Loucy (cell line): ENCODE measurements around the gene ITGB8.

ENCODE experiments used
- H2AFZ ChIP-seq: fragments of 200-600 bp; sonication (generic); 2 replicates; pipeline ENCODE4 v1.6.0; 2016; ENCODE audit warnings: antibody characterized with exemption, mild to moderate bottlenecking, low read length, moderate library complexity
- H3F3A ChIP-seq: fragments of 200-600 bp; 2 replicates; pipeline ENCODE4 v1.6.0; 2016; ENCODE audit warnings: antibody characterized with exemption, low read depth, mild to moderate bottlenecking
- H3K27me3 ChIP-seq: fragments of 200-600 bp; sonication (generic); 2 replicates; pipeline ENCODE4 v1.6.1; 2014; ENCODE audit warnings: low read length, mild to moderate bottlenecking; ENCODE audit not compliant: insufficient read depth, poor library complexity, severe bottlenecking
- H3K36me3 ChIP-seq: fragments of 200-600 bp; sonication (generic); 2 replicates; pipeline ENCODE4 v1.6.1; 2016; ENCODE audit warnings: low read length; ENCODE audit not compliant: insufficient read depth
- H3K4me1 ChIP-seq: fragments of 200-600 bp; sonication (generic); 2 replicates; pipeline ENCODE4 v1.5.1; 2014; ENCODE audit warnings: low read length, mild to moderate bottlenecking; ENCODE audit not compliant: insufficient read depth, poor library complexity, severe bottlenecking
- H3K4me2 ChIP-seq: fragments of 200-600 bp; sonication (generic); 2 replicates; pipeline ENCODE4 v1.6.0; 2014; ENCODE audit warnings: antibody characterized with exemption, low read length, low read depth, mild to moderate bottlenecking; ENCODE audit not compliant: poor library complexity, severe bottlenecking
- H3K4me3 ChIP-seq: fragments of 200-600 bp; sonication (generic); 2 replicates; pipeline ENCODE4 v1.5.1; 2014; ENCODE audit warnings: low read length, mild to moderate bottlenecking, mixed read lengths; ENCODE audit not compliant: poor library complexity, severe bottlenecking
- H3K79me2 ChIP-seq: fragments of 200-600 bp; sonication (generic); 2 replicates; pipeline ENCODE4 v1.6.1; 2014; ENCODE audit warnings: low read length; ENCODE audit not compliant: insufficient read depth
- H3K9ac ChIP-seq: fragments of 200-600 bp; sonication (generic); 2 replicates; pipeline ENCODE4 v1.6.0; 2014; ENCODE audit warnings: mild to moderate bottlenecking, low read depth, low read length, moderate library complexity; ENCODE audit not compliant: poor library complexity, severe bottlenecking
- H3K9me2 ChIP-seq: fragments of 200-600 bp; sonication (generic); replicated peaks from 2 replicates; pipeline ENCODE4 v1.6.1; 2016; ENCODE audit warnings: low read depth, low read length, mixed read lengths
- H3K9me3 ChIP-seq: fragments of 200-600 bp; sonication (generic); 2 replicates; pipeline ENCODE4 v1.6.1; 2014; ENCODE audit warnings: mild to moderate bottlenecking, antibody characterized with exemption, low read length, low read depth; ENCODE audit not compliant: insufficient read depth
- H4K20me1 ChIP-seq: fragments of 200-600 bp; sonication (generic); 2 replicates; pipeline ENCODE4 v1.6.0; 2014; ENCODE audit warnings: antibody characterized with exemption, low read length, mild to moderate bottlenecking; ENCODE audit not compliant: insufficient read depth, poor library complexity, severe bottlenecking
- EZH2phosphoT487 ChIP-seq: fragments of 200-600 bp; IDR thresholded peaks from 2 replicates; pipeline ENCODE4 v1.6.1; 2018; ENCODE audit warnings: antibody characterized with exemption, mild to moderate bottlenecking, moderate library complexity, borderline replicate concordance
- TF ChIP-seq, protein P1 (sequence below): fragments of 200-600 bp; sonication (generic); conservative IDR thresholded peaks from 2 replicates; pipeline ENCODE4 v1.5.1; 2014; ENCODE audit warnings: mild to moderate bottlenecking, antibody characterized with exemption, low read length

Gene ITGB8

DNA sequence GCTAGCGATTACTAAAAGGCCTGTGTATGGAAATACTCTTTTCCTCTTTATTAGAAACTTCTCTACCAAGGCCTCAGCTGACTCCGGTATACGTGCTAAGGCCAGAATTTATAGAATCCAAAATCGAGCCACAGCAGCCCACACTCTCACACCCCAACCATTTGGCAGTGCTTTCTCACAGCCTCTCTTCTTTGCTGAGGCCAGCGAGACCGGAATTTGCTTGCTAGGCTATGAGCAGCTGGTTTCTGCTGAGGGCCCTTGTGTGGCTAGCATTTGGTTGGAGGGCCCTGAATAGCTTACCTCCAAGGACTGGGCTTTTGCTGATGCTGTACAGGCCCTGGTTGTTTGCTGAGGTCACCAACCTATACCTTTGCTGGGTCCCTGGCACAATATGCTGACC, 46.1 kb downstream of the ITGB8 start:
- H3K4me3 ChIP-seq, result no peak overlapping the region
- TF ChIP-seq EZH2phosphoT487, result no peak
- TF ChIP-seq, protein P1, sequence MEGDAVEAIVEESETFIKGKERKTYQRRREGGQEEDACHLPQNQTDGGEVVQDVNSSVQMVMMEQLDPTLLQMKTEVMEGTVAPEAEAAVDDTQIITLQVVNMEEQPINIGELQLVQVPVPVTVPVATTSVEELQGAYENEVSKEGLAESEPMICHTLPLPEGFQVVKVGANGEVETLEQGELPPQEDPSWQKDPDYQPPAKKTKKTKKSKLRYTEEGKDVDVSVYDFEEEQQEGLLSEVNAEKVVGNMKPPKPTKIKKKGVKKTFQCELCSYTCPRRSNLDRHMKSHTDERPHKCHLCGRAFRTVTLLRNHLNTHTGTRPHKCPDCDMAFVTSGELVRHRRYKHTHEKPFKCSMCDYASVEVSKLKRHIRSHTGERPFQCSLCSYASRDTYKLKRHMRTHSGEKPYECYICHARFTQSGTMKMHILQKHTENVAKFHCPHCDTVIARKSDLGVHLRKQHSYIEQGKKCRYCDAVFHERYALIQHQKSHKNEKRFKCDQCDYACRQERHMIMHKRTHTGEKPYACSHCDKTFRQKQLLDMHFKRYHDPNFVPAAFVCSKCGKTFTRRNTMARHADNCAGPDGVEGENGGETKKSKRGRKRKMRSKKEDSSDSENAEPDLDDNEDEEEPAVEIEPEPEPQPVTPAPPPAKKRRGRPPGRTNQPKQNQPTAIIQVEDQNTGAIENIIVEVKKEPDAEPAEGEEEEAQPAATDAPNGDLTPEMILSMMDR, result no peak
- H3K4me1 ChIP-seq, result no peaks in the 10 kb centered on the region
- H3F3A ChIP-seq, result no peaks in the 10 kb centered on the region
- no peak overlapping the region for H2AFZ ChIP-seq
- H3K36me3 ChIP-seq, result no peaks in the 10 kb centered on the region
- no peak overlapping the region for H3K9ac ChIP-seq
- H3K79me2 ChIP-seq, result no peaks in the 10 kb centered on the region
- no peaks in the 10 kb centered on the region for H3K27me3 ChIP-seq
- no peaks in the 10 kb centered on the region for H3K9me2 ChIP-seq
- H4K20me1 ChIP-seq, result no peaks in the 10 kb centered on the region
- H3K4me2 ChIP-seq, result no peak overlapping the region
- no peaks in the 10 kb centered on the region for H3K9me3 ChIP-seq

DNA sequence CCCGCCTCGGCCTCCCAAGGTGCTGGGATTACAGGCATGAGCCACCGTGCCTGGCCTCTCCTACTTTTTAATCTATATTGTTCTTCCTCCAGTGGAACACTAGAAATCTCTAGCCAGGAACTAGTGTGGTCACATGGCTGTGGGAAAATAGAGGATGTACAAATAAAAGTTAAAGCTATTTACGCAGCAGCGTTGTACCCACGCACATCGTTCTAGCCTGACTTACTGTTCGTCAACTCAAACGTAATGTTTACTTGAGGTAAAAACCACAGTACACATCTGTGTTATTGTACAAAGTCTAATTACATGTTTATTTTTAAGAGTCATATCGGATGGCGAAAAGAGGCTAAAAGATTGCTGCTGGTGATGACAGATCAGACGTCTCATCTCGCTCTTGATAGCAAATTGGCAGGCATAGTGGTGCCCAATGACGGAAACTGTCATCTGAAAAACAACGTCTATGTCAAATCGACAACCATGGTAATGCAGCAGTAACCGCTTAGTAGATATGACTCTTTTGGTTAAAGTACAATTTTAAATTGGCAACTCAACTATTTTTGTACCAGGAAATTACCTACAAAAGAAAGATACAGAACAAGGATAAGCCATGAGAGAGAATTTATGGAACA, 50.8 kb downstream of the ITGB8 start:
- no peak overlapping the region for H3K9ac ChIP-seq
- H3K4me1 ChIP-seq, result no peaks in the 10 kb centered on the region
- no peak overlapping the region for H3K4me2 ChIP-seq
- H3K9me3 ChIP-seq, result no peaks in the 10 kb centered on the region
- no peaks in the 10 kb centered on the region for H3K79me2 ChIP-seq
- H3K9me2 ChIP-seq, result no peaks in the 10 kb centered on the region
- no peaks in the 10 kb centered on the region for H3F3A ChIP-seq
- no peaks in the 10 kb centered on the region for H3K36me3 ChIP-seq
- H2AFZ ChIP-seq, result no peak overlapping the region
- no peaks in the 10 kb centered on the region for H4K20me1 ChIP-seq
- no peak overlapping the region for H3K4me3 ChIP-seq
- no peaks in the 10 kb centered on the region for H3K27me3 ChIP-seq
- TF ChIP-seq EZH2phosphoT487, result no peak
- TF ChIP-seq, protein P1, result no peak

DNA sequence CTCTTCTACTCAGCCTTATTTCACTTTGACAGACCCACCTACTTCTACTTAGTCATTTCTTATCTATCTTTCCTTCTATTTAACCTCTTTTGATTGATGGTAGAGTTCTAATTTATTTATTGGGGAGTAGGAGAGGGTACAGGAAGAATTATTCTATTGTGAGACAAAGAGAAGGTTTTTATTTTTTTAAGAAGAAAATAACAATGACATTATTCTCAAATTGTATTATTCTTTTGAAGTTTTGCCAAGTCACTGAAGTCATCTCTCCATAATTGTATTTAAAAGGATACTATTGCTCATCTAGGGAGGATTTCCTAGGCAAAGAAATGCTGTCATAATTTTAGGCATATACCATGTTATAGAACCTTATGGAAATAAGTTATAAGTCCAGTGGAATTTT, 52.7 kb downstream of the ITGB8 start:
- H4K20me1 ChIP-seq, result no peaks in the 10 kb centered on the region
- H3K4me1 ChIP-seq, result no peaks in the 10 kb centered on the region
- no peaks in the 10 kb centered on the region for H3K36me3 ChIP-seq
- no peaks in the 10 kb centered on the region for H3K9me2 ChIP-seq
- H3K79me2 ChIP-seq, result no peaks in the 10 kb centered on the region
- no peaks in the 10 kb centered on the region for H3K27me3 ChIP-seq
- TF ChIP-seq EZH2phosphoT487, result no peak
- TF ChIP-seq, protein P1, result no peak
- H3K4me2 ChIP-seq, result no peak overlapping the region
- no peaks in the 10 kb centered on the region for H3F3A ChIP-seq
- no peak overlapping the region for H2AFZ ChIP-seq
- H3K9ac ChIP-seq, result no peak overlapping the region
- no peak overlapping the region for H3K4me3 ChIP-seq
- H3K9me3 ChIP-seq, result no peaks in the 10 kb centered on the region
